Upper lobe of left lung (tissue), 4 donors: ENCODE data around the gene TRAPPC11.

ENCODE experiments used
- EP300 ChIP-seq, 4 donors: sonication (generic); formaldehyde crosslinking; IDR thresholded peaks; one replicate each; pipeline ENCODE4 v1.5.1; 2017; ENCODE audit warnings: antibody characterized with exemption in 4 of 4, control low read depth in 2 of 4
- POLR2A ChIP-seq, 4 donors: fragments of 450-650 bp; IDR thresholded peaks; one replicate each; pipeline ENCODE4 v1.5.1; 2016 to 2017; ENCODE audit warnings: antibody characterized with exemption in 4 of 4, mild to moderate bottlenecking in 2 of 4

DNA sequence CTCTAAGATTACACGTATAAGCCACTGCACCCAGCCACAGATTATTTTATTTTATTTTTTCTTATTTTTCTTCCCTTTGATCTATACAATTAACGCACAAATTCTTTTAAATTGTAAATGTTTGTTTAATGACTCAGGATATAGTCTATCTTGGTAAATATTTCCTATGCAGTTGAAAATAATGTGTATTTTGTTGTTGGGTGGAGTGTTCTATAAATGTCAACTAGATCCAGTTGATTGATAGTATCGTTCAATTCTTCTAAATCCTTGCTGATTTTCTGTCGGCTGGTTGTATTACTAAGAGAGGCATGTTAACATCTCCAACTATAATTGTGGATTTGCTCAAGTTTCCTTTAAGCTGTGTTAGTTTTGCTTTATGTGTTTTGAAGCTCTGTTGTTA is 92.0 kb downstream of the TRAPPC11 start:
- TF ChIP-seq POLR2A (IDR thresholded peaks at IDR 0.05) (no peak), EP300 (IDR thresholded peaks at IDR 0.05) (no peak)
